COR-L47 (cell line): ENCODE measurements around the gene KRTCAP2.
"Not testable (repeated sequence)": the region's sequence is repeated elsewhere in the genome, so short reads cannot be mapped to it uniquely, and the experiment has no call there.

Source experiments
- DNase-seq: peaks from one replicate; lab custom pipeline; 2025; lab: John Stamatoyannopoulos, UW

KRTCAP2 gene

GRCh38 chr1:155199792-155200191 lies 26.7 kb upstream of the KRTCAP2 start:
- no peak for DNase-seq

DNA sequence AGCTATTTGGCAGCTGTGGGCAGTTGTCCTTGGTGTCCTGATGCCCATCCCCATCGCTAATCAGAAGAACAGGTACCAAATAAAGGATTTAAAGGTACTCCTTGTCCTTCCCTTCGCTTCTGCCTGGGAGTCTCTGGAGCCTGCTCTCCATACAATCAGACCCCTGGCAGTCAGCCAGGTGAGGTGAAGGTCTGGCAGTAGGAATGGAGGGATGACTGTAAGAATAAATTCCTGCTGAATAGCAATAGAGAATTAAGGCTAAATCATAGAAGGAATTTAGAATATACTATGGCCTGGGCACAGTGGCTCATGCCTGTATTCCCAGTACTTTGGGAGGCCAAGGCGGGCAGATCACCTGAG lies 25.4 kb upstream of the KRTCAP2 start:
- DNase-seq: no peak

DNA sequence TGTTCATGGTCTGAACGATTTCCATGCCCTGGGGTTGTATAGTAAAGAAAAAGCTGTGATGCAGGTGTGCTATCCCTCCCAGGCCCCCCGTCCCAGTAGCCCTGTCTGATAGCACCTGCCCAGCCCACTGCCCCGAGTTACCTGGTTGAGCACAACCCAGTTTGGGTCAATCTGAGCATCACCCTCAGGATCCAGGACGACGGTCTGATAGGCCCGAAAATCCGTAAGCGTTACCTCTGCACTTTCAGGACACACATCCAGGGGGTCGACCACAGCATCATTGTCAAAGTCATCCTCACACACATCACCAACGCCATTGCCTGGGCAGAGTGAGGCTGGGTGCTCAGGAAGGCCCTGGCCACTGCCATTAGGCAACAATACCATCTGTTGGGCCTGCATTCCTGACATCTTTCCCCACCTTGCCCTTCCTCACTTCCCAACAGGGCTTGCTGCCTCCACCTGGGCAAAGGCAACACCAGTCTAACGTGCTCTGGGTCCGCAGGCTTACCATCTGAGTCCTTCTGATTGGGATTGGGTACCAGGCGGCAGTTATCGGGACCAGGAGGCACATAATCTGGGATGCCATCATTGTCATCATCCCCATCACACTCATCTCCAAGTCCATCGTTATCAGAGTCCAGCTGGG lies 24.9 kb upstream of the KRTCAP2 start:
- DNase-seq: no peak

DNA sequence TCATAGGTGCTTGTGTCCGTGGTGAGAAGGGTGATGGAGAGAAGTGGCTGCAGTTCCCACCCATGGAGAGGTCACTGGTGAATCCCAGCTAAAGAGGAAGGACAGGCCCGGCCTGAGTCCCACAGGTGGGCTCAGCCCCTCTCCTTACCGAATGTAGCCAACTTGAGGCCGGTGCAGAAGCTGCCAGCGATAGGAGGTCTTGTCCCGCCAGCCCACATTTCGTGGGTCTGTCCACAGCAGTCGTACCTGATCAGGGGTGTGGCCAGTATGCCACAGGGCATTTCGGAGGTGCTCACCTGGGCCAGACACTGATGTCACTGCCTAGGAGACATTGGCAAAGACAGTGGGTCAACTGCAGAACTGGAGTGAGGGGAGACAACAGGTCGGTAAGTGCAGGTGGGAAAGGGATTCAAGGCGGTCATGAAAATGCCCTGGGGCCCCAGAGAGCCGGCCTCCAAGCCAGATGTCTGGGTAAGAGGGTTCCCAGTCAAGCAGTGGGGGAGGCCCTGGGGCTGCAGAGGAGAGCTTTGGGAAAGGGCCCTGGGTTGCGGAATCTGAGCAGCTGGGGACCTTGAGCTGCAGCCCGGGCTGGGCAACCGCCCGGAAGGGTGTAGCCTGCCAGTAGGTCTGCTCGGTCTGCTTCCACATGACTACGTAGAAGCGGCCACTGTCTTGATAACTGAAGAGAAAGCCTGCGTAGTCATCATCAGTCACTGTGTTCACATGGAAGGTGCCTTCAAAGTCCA lies 24.0 kb upstream of the KRTCAP2 start:
- no peak for DNase-seq

- DNase-seq: no peak
Observed at GRCh38 chr1:155196103-155196892, 23.2 kb upstream of the KRTCAP2 start.

GRCh38 chr1:155195201-155196102 lies 22.3 kb upstream of the KRTCAP2 start:
- no peak for DNase-seq

GRCh38 chr1:155193991-155194240 lies 20.8 kb upstream of the KRTCAP2 start:
- not testable (repeated sequence) for DNase-seq

GRCh38 chr1:155193275-155193990 lies 20.3 kb upstream of the KRTCAP2 start:
- peak; percentile 79 for DNase-seq

DNA sequence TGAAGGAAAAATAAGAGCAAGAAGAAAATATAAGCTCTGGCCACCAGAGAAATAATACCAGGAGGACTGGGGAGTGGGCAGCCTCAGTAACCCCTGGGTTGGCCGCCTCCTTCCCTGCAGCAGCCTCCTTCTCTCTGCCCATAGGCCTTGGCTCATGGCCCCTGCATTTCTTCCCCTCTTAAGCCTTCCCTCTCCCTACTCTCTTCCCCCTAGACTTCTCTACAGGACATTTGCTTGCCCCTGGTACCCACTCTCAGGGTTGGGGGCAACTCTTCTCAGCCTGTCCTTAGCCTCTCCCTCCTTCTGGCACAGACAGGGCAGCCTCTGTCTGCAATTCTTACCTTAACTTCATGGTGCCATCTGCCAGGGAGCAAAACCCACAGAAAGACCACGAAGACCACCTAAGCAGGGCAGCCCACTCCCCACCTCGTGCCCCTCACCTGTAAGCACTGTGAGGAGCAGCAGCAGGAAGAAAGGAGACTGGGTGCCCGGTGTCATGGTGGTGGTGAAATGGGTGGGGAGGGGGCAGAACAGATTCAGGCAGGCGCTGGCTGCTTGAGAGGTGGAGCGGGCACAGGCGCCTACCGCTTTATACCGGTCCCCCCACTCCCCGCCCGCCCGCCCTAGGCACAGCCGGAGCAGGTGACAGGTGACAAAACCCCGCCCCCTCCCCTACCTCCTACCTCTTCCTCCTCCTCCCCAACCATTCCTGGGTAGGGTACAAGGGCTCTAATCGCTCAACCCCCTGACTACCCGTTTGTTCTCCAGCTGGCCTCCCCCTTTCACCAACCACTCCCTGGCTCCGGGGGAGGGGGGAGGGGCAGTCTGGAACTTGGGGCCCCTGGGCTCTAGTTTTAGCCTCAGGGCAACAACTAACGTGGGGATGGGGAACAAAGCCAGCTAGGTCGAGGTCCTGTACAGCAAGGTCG lies 19.5 kb upstream of the KRTCAP2 start:
- peak; percentile 79 for DNase-seq

- DNase-seq: no peak
Observed at GRCh38 chr1:155191904-155192303, 18.8 kb upstream of the KRTCAP2 start.

DNA sequence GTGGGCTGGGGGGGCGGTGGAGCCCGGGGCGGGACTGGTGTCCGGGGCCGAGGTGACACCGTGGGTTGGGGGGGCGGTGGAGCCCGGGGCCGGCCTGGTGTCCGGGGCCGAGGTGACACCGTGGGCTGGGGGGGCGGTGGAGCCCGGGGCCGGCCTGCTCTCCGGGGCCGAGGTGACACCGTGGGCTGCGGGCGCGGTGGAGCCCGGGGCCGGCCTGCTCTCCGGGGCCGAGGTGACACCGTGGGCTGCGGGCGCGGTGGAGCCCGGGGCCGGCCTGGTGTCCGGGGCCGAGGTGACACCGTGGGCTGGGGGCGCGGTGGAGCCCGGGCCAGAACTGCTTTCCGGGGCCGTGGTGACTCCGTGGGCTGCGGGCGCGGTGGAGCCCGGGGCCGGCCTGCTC lies 16.8 kb upstream of the KRTCAP2 start:
- not testable (repeated sequence) for DNase-seq

GRCh38 chr1:155188268-155188667 lies 15.2 kb upstream of the KRTCAP2 start:
- no peak for DNase-seq

GRCh38 chr1:155187456-155187891 lies 14.4 kb upstream of the KRTCAP2 start:
- DNase-seq: no peak

- no peak for DNase-seq
Observed at GRCh38 chr1:155186794-155187455, 13.8 kb upstream of the KRTCAP2 start.

GRCh38 chr1:155186067-155186793 lies 13.1 kb upstream of the KRTCAP2 start:
- DNase-seq: peak; percentile 48

GRCh38 chr1:155185783-155186066 lies 12.6 kb upstream of the KRTCAP2 start:
- DNase-seq: no peak

- no peak for DNase-seq
Observed at GRCh38 chr1:155184835-155185782, 12.0 kb upstream of the KRTCAP2 start.

DNA sequence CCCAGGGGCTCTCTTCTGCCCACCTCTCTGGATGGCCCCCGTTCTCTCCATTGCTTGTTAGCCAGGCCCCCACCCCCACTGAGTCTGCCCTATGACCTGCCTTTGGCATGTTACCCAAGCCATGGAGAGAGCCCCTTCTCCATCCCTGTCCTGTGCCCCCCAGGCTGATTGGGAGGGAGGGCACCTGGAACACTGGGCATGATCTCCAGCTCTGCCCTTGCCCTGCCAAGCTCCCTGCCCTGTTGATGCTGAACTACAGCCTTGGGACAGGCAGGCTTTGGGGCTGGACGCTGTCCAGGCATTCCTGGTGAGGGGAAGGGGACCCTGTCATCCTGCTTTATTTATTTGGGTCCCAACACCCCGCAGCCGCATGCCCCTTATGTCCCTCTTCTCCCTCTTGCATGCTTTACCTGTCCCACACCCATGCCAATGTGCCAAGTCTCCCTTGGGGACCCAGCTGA lies 11.3 kb upstream of the KRTCAP2 start:
- DNase-seq: no peak
